SK-N-SH treated with all-trans-retinoic acid at 6 μM for 48 hours (cell line): Measurements from ENCODE around the gene SLC7A10.

ENCODE experiments used
- ATAC-seq: fragments of 200-7000 bp; cut with Tn5 transposase; 3 replicates; pipeline ENCODE4 v1.9.1; 2020; ENCODE audit warnings: mild to moderate bottlenecking, moderate library complexity
- ARNTL ChIP-seq: fragments of 450-650 bp; formaldehyde crosslinking; IDR thresholded peaks from 2 replicates; pipeline ENCODE4 v1.5.0; 2020; ENCODE audit warnings: low read depth, mild to moderate bottlenecking, moderate library complexity, borderline replicate concordance
- BACH2 ChIP-seq: fragments of 250-450 bp; sonication (Bioruptor Pico); IDR thresholded peaks from 2 replicates; pipeline ENCODE4 v1.9.0; 2021; ENCODE audit warnings: mild to moderate bottlenecking, borderline replicate concordance
- CREB5 ChIP-seq: fragments of 250-450 bp; sonication (Bioruptor Pico); IDR thresholded peaks from 2 replicates; pipeline ENCODE4 v1.5.1; 2020; ENCODE audit warnings: low read depth, mild to moderate bottlenecking, moderate library complexity
- CSRNP3 ChIP-seq: fragments of 250-450 bp; sonication (Bioruptor Pico); IDR thresholded peaks from 2 replicates; pipeline ENCODE4 v1.5.1; 2021; ENCODE audit warnings: mild to moderate bottlenecking, moderate library complexity
- ESRRG ChIP-seq: fragments of 250-450 bp; sonication (Bioruptor Pico); IDR thresholded peaks from 2 replicates; pipeline ENCODE4 v1.6.1; 2021; ENCODE audit warnings: mild to moderate bottlenecking
- ISL1 ChIP-seq: fragments of 250-450 bp; sonication (Bioruptor Pico); IDR thresholded peaks from 2 replicates; pipeline ENCODE4 v2.1.2; 2022; ENCODE audit warnings: mild to moderate bottlenecking, moderate library complexity
- OSR1 ChIP-seq: fragments of 250-450 bp; sonication (Bioruptor Pico); IDR thresholded peaks from 2 replicates; pipeline ENCODE4 v1.8.0; 2022; ENCODE audit warnings: moderate library complexity, mild to moderate bottlenecking, inconsistent platforms
- PATZ1 ChIP-seq: fragments of 250-450 bp; sonication (Bioruptor Pico); IDR thresholded peaks from 2 replicates; pipeline ENCODE4 v1.8.0; 2020; ENCODE audit warnings: mild to moderate bottlenecking, moderate library complexity, borderline replicate concordance
- POU6F1 ChIP-seq: fragments of 250-450 bp; sonication (Bioruptor Pico); IDR thresholded peaks from 2 replicates; pipeline ENCODE4 v1.8.0; 2021; ENCODE audit warnings: low read depth, mild to moderate bottlenecking, moderate library complexity, borderline replicate concordance
- RARB ChIP-seq: fragments of 250-450 bp; sonication (Bioruptor Pico); IDR thresholded peaks from 2 replicates; pipeline ENCODE4 v1.8.0; 2021; ENCODE audit warnings: mild to moderate bottlenecking, moderate library complexity
- SNAI2 ChIP-seq: fragments of 250-450 bp; sonication (Bioruptor Pico); IDR thresholded peaks from 2 replicates; pipeline ENCODE4 v1.5.0; 2020; ENCODE audit warnings: mild to moderate bottlenecking, moderate library complexity
- TCF4 ChIP-seq: fragments of 250-450 bp; sonication (Bioruptor Pico); IDR thresholded peaks from 2 replicates; pipeline ENCODE4 v1.8.0; 2021; ENCODE audit warnings: mild to moderate bottlenecking, moderate library complexity, borderline replicate concordance
- TOX ChIP-seq: fragments of 250-450 bp; sonication (Bioruptor Pico); IDR thresholded peaks from 2 replicates; pipeline ENCODE4 v1.8.0; 2021; ENCODE audit warnings: mild to moderate bottlenecking, moderate library complexity, borderline replicate concordance
- TSHZ2 ChIP-seq: fragments of 250-450 bp; sonication (Bioruptor Pico); IDR thresholded peaks from 2 replicates; pipeline ENCODE4 v1.5.0; 2020; ENCODE audit warnings: mild to moderate bottlenecking, moderate library complexity
- ZC3H10 ChIP-seq: fragments of 250-450 bp; sonication (Bioruptor Pico); IDR thresholded peaks from 2 replicates; pipeline ENCODE4 v1.5.1; 2021; ENCODE audit warnings: mild to moderate bottlenecking, moderate library complexity
- ZNF565 ChIP-seq: fragments of 450-650 bp; formaldehyde crosslinking; conservative IDR thresholded peaks from 2 replicates; pipeline ENCODE4 v1.5.0; 2020; ENCODE audit warnings: low read depth, mild to moderate bottlenecking, moderate library complexity
- ZNF70 ChIP-seq: fragments of 450-650 bp; formaldehyde crosslinking; IDR thresholded peaks from 2 replicates; pipeline ENCODE4 v1.5.0; 2020; ENCODE audit warnings: mild to moderate bottlenecking, moderate library complexity
- ZNF8 ChIP-seq: fragments of 450-650 bp; formaldehyde crosslinking; IDR thresholded peaks from 2 replicates; pipeline ENCODE4 v1.5.0; 2020; ENCODE audit warnings: mild to moderate bottlenecking, moderate library complexity

SLC7A10 gene

GRCh38 chr19:33171916-33172359, 53.7 kb downstream of the SLC7A10 start:
- ATAC-seq: peak; percentile 22
- TF ChIP-seq CSRNP3 (CRISPR knock-in tag): no peak
- TF ChIP-seq ZNF8 (CRISPR knock-in tag): peak; percentile 83

GRCh38 chr19:33171222-33171795, 54.3 kb downstream of the SLC7A10 start:
- no peak for TF ChIP-seq ARNTL
- no peak for TF ChIP-seq ESRRG (CRISPR knock-in tag)
- no peak for TF ChIP-seq ZC3H10 (CRISPR knock-in tag)
- no peak for TF ChIP-seq PATZ1 (CRISPR knock-in tag)
- TF ChIP-seq TSHZ2: no peak
- TF ChIP-seq BACH2: no peak
- no peak for TF ChIP-seq TCF4 (CRISPR knock-in tag)
- TF ChIP-seq OSR1 (CRISPR knock-in tag): no peak
- no peak for TF ChIP-seq POU6F1 (CRISPR knock-in tag)
- no peak for ATAC-seq

GRCh38 chr19:33168528-33168927, 57.1 kb downstream of the SLC7A10 start:
- TF ChIP-seq ISL1 (no peak), ZNF70 (CRISPR knock-in tag) (no peak), ZNF8 (CRISPR knock-in tag) (no peak), TCF4 (CRISPR knock-in tag) (no peak), BACH2 (no peak), OSR1 (CRISPR knock-in tag) (no peak), ZC3H10 (CRISPR knock-in tag) (no peak), TSHZ2 (no peak), ARNTL (no peak), SNAI2 (CRISPR knock-in tag) (no peak), TOX (CRISPR knock-in tag) (no peak), ZNF565 (no peak), PATZ1 (CRISPR knock-in tag) (no peak), CREB5 (CRISPR knock-in tag) (no peak), POU6F1 (CRISPR knock-in tag) (no peak), RARB (CRISPR knock-in tag) (no peak)

More at GRCh38 chr19:33168528-33168927, 57.1 kb downstream of the SLC7A10 start:
- no peak for ATAC-seq
